Measurements from ENCODE around the gene PDK4.
"Not testable (repeated sequence)": the region's sequence is repeated elsewhere in the genome, so short reads cannot be mapped to it uniquely, and the experiment has no call there.

PDK4 gene

DNA sequence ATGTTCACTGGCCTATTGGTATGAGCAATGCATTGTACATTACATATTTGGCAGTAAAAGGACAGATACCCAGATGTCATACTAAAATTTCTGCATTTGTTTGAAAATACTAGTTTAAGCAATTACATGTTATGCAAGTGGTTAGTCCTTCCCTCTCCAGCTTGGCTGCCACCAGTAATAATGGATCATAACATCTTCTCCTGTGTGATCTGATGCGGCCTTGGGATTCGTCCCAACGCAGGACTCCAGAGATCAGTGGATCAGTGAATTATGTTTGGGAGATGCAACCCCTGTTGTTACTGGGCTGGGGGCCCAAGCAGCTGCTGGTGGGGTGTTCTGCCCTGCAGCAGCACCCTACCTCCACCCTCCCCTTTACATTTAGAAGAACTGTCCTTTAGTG, 11.2 kb upstream of the PDK4 start:
- in situ Hi-C loops (cut with MboI; ENCODE audit: low pct_unique_long_range_greater_than_20kb, low sequenced_read_pairs, unreplicated experiment): no loop called here
- TF ChIP-seq CTCF (IDR thresholded peaks at IDR 0.05; ENCODE audit: extremely low read depth, insufficient read depth, missing control alignments): no peak
- DNase-seq (ENCODE audit: low spot score): no peak

DNA sequence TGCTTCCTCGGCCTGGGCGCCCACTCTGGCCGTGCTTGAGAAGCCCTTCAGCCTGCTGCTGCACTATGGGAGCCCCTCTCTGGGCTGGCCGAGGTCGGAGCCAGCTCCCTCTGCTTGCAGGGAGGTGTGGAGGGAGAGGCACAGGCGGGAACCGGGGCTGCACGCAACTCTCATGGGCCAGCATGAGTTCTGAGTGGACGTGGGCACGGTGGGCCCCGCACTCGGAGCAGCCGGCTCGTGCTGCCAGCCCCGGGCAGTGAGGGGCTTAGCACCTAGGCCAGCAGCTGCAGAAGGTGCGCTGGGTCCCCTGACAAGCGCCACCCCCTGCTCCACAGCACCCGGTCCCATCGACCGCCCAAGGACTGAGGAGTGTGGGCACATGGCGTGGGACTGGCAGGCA, 9.0 kb upstream of the PDK4 start:
- TF ChIP-seq CTCF (IDR thresholded peaks at IDR 0.05; ENCODE audit: extremely low read depth, insufficient read depth, missing control alignments): no peak
- no peak for DNase-seq (ENCODE audit: low spot score)
- in situ Hi-C loops (cut with MboI; ENCODE audit: low pct_unique_long_range_greater_than_20kb, low sequenced_read_pairs, unreplicated experiment): no loop called here

- DNase-seq (ENCODE audit: low spot score); in situ Hi-C loops (cut with MboI; ENCODE audit: low pct_unique_long_range_greater_than_20kb, low sequenced_read_pairs, unreplicated experiment): not testable (repeated sequence)
These were observed 8.5 kb upstream of the PDK4 start for GRCh38 chr7:95604811-95605210.

- in situ Hi-C loops (cut with MboI; ENCODE audit: low pct_unique_long_range_greater_than_20kb, low sequenced_read_pairs, unreplicated experiment); DNase-seq (ENCODE audit: low spot score): not testable (repeated sequence)
These were observed 8.1 kb upstream of the PDK4 start for GRCh38 chr7:95604397-95604796.

GRCh38 chr7:95602421-95602820, 6.1 kb upstream of the PDK4 start:
- TF ChIP-seq CTCF (IDR thresholded peaks at IDR 0.05; ENCODE audit: extremely low read depth, insufficient read depth, missing control alignments): no peak
- in situ Hi-C loops (cut with MboI; ENCODE audit: low pct_unique_long_range_greater_than_20kb, low sequenced_read_pairs, unreplicated experiment): no loop called here
- DNase-seq (ENCODE audit: low spot score): no peak

DNA sequence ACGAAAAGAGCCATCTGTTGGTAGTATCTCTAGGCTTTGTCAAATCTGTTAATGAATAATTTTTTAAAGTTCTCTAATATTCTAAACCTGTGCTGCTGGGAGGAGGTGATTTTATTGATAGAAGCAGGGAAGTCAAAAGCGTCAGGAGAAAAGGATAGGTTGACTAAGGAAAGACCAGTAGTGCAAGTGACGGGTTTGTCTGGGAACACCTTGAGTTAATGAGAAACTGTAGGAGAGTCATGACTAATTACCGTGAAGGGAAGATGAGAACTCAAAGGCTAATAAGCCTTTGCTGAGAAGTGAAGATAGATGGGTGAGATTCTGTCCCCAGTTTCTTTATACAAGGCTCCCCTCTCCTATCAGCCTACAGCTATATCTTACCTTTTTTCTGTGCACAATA, 5.0 kb upstream of the PDK4 start:
- no peak for TF ChIP-seq CTCF (IDR thresholded peaks at IDR 0.05; ENCODE audit: extremely low read depth, insufficient read depth, missing control alignments)
- in situ Hi-C loops (cut with MboI; ENCODE audit: low pct_unique_long_range_greater_than_20kb, low sequenced_read_pairs, unreplicated experiment): no loop called here

GRCh38 chr7:95599069-95599468, 2.8 kb upstream of the PDK4 start:
- TF ChIP-seq CTCF (IDR thresholded peaks at IDR 0.05; ENCODE audit: extremely low read depth, insufficient read depth, missing control alignments): no peak
- no peak for DNase-seq (ENCODE audit: low spot score)
- in situ Hi-C loops (cut with MboI; ENCODE audit: low pct_unique_long_range_greater_than_20kb, low sequenced_read_pairs, unreplicated experiment): no loop called here

More for the DNA sequence above, 5.0 kb upstream of the PDK4 start:
- no peak for DNase-seq (ENCODE audit: low spot score)

DNA sequence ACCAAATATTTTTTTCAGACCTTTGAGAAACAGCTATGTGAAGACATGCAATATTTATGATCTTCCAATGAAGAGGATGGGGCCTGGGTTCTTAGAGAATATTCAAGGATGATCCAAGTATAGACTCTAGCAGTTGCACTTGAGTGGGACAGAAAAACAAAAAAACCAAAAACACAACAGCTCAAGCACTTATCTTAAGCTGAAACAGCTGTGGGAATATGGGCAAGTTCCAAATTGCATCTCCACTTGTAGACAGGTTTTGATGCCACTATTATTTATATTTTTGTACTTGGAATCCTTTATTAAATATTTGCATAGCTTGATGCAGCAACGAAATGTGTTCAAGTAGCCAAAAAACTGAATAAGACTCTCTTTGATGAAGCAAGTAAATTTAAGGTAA, 2.2 kb upstream of the PDK4 start:
- no peak for DNase-seq (ENCODE audit: low spot score)

More for the DNA sequence above, 2.2 kb upstream of the PDK4 start:
- no peak for TF ChIP-seq CTCF (IDR thresholded peaks at IDR 0.05; ENCODE audit: extremely low read depth, insufficient read depth, missing control alignments)
- in situ Hi-C loops (cut with MboI; ENCODE audit: low pct_unique_long_range_greater_than_20kb, low sequenced_read_pairs, unreplicated experiment): no loop called here
